SK-N-SH (cell line): ENCODE measurements around the gene STIP1.

Experiments
- EP300 ChIP-seq, 2 experiments: IDR thresholded peaks; 2 replicates each; pipeline versions ENCODE4 v1.4.0 to v1.6.1; 2012; ENCODE audit warnings: borderline replicate concordance in 1 of 2, low read depth in 1 of 2, low read length in 1 of 2
- EZH2phosphoT487 ChIP-seq: fragments of 200-600 bp; sonication (generic); IDR thresholded peaks from 2 replicates; pipeline ENCODE4 v1.6.1; 2017; ENCODE audit warnings: low read depth, mixed run types, mild to moderate bottlenecking, antibody characterized with exemption, moderate library complexity, borderline replicate concordance
- JUND ChIP-seq: IDR thresholded peaks from 2 replicates; pipeline ENCODE4 v1.4.0; 2012
- MEF2A ChIP-seq: IDR thresholded peaks from 2 replicates; pipeline ENCODE4 v1.4.0; 2012; ENCODE audit warnings: low read depth, borderline replicate concordance
- PBX3 ChIP-seq: IDR thresholded peaks from 2 replicates; pipeline ENCODE4; 2012
- POLR2AphosphoS5 ChIP-seq: IDR thresholded peaks from 2 replicates; pipeline ENCODE4 v1.6.1; 2012; ENCODE audit warnings: low read depth, low read length
- RXRA ChIP-seq: IDR thresholded peaks from 2 replicates; pipeline ENCODE4 v1.4.0; 2012; ENCODE audit warnings: low read depth, mild to moderate bottlenecking, borderline replicate concordance
- TCF12 ChIP-seq: IDR thresholded peaks from 2 replicates; pipeline ENCODE4 v1.4.0; 2012
- USF2 ChIP-seq: fragments of 150-350 bp; IDR thresholded peaks from 2 replicates; pipeline ENCODE4 v1.6.1; 2017; ENCODE audit warnings: antibody characterized with exemption, low read length, low read depth, borderline replicate concordance
- YY1 ChIP-seq: IDR thresholded peaks from 2 replicates; pipeline ENCODE4 v1.4.0; 2012; ENCODE audit warnings: low read depth, mild to moderate bottlenecking
- TF ChIP-seq, protein P1 (sequence below): fragments of 200-600 bp; sonication (generic); IDR thresholded peaks from 2 replicates; pipeline ENCODE4 v1.6.1; 2017; ENCODE audit warnings: antibody characterized with exemption, mild to moderate bottlenecking, moderate library complexity
- TF ChIP-seq, protein P2 (sequence below): IDR thresholded peaks from 2 replicates; pipeline ENCODE4 v1.6.1; 2012; ENCODE audit warnings: mild to moderate bottlenecking, low read depth, low read length, moderate library complexity

- TF ChIP-seq, protein P1, sequence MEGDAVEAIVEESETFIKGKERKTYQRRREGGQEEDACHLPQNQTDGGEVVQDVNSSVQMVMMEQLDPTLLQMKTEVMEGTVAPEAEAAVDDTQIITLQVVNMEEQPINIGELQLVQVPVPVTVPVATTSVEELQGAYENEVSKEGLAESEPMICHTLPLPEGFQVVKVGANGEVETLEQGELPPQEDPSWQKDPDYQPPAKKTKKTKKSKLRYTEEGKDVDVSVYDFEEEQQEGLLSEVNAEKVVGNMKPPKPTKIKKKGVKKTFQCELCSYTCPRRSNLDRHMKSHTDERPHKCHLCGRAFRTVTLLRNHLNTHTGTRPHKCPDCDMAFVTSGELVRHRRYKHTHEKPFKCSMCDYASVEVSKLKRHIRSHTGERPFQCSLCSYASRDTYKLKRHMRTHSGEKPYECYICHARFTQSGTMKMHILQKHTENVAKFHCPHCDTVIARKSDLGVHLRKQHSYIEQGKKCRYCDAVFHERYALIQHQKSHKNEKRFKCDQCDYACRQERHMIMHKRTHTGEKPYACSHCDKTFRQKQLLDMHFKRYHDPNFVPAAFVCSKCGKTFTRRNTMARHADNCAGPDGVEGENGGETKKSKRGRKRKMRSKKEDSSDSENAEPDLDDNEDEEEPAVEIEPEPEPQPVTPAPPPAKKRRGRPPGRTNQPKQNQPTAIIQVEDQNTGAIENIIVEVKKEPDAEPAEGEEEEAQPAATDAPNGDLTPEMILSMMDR, result no peak
- TF ChIP-seq JUND (no peak), RXRA (no peak), EP300 (IDR thresholded peaks at IDR 0.05; ENCODE audit: borderline replicate concordance in 1 of 2, low read depth in 1 of 2, low read length in 1 of 2) (no peak), YY1 (no peak), POLR2AphosphoS5 (no peak; the same call in 1 of the 2 replicates), PBX3 (no peak), USF2 (no peak), TCF12 (no peak), EZH2phosphoT487 (no peak), MEF2A (no peak)
- TF ChIP-seq, protein P2, sequence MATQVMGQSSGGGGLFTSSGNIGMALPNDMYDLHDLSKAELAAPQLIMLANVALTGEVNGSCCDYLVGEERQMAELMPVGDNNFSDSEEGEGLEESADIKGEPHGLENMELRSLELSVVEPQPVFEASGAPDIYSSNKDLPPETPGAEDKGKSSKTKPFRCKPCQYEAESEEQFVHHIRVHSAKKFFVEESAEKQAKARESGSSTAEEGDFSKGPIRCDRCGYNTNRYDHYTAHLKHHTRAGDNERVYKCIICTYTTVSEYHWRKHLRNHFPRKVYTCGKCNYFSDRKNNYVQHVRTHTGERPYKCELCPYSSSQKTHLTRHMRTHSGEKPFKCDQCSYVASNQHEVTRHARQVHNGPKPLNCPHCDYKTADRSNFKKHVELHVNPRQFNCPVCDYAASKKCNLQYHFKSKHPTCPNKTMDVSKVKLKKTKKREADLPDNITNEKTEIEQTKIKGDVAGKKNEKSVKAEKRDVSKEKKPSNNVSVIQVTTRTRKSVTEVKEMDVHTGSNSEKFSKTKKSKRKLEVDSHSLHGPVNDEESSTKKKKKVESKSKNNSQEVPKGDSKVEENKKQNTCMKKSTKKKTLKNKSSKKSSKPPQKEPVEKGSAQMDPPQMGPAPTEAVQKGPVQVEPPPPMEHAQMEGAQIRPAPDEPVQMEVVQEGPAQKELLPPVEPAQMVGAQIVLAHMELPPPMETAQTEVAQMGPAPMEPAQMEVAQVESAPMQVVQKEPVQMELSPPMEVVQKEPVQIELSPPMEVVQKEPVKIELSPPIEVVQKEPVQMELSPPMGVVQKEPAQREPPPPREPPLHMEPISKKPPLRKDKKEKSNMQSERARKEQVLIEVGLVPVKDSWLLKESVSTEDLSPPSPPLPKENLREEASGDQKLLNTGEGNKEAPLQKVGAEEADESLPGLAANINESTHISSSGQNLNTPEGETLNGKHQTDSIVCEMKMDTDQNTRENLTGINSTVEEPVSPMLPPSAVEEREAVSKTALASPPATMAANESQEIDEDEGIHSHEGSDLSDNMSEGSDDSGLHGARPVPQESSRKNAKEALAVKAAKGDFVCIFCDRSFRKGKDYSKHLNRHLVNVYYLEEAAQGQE, result no peak
These were observed 43.2 kb downstream of the STIP1 start for GRCh38 chr11:64229090-64229743.
